GM12801 (cell line): ENCODE results near the gene DENND1A.

Experiments used
- CTCF ChIP-seq: IDR thresholded peaks from one replicate; pipeline ENCODE4 v1.5.1; 2011; ENCODE audit warnings: control low read depth; ENCODE audit not compliant: insufficient read length; ENCODE audit errors: extremely low read depth

Gene DENND1A

GRCh38 chr9:123335986-123336329, 594.0 kb downstream of the DENND1A start:
- TF ChIP-seq CTCF = no peak

- TF ChIP-seq CTCF = no peak
Measured at GRCh38 chr9:123335193-123335985, 594.5 kb downstream of the DENND1A start.

GRCh38 chr9:123334639-123335038, 595.3 kb downstream of the DENND1A start:
- TF ChIP-seq CTCF = no peak

- no peak for TF ChIP-seq CTCF
Measured at GRCh38 chr9:123331346-123332060, 598.4 kb downstream of the DENND1A start.
